ENCODE results near the gene SHISAL2B.

DNA sequence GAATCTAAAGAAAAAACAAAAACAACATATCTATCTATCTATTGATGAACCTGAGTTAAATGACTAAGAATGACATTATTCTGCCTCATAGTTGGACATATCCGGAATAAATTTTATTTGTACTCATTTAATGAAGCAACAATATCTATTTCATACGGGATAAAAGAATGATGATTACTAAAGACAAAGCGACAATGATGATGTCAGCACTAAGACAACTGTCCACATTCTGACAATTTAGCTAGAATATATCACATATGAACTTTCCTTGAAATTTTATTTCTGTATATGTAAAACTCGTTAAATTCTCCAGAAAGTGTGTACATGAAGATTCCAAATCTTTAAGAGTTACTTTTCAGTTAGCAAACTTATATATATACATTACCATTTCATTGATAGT is 23.2 kb upstream of the SHISAL2B start:
- TF ChIP-seq, protein P1, sequence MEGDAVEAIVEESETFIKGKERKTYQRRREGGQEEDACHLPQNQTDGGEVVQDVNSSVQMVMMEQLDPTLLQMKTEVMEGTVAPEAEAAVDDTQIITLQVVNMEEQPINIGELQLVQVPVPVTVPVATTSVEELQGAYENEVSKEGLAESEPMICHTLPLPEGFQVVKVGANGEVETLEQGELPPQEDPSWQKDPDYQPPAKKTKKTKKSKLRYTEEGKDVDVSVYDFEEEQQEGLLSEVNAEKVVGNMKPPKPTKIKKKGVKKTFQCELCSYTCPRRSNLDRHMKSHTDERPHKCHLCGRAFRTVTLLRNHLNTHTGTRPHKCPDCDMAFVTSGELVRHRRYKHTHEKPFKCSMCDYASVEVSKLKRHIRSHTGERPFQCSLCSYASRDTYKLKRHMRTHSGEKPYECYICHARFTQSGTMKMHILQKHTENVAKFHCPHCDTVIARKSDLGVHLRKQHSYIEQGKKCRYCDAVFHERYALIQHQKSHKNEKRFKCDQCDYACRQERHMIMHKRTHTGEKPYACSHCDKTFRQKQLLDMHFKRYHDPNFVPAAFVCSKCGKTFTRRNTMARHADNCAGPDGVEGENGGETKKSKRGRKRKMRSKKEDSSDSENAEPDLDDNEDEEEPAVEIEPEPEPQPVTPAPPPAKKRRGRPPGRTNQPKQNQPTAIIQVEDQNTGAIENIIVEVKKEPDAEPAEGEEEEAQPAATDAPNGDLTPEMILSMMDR (IDR thresholded peaks at IDR 0.05) = no peak
- TF ChIP-seq POLR2A (IDR thresholded peaks at IDR 0.05) (no peak), EP300 (IDR thresholded peaks at IDR 0.05) (no peak), POLR2AphosphoS5 (IDR thresholded peaks at IDR 0.05) (no peak)
